GM12878 (cell line): ENCODE results near the gene CTBP1. TPM values are rescaled to one million over a fixed set of nuclear protein-coding genes. Genes with fewer than 3 reads are reported as not detected.

Experiments
- ATAC-seq: fragments of 200-7000 bp; cut with Tn5 transposase; 3 replicates; pipeline ENCODE4 v1.9.1; 2020; ENCODE audit warnings: mild to moderate bottlenecking, moderate library complexity
- BruUV-seq: library from RNA; stranded (reverse); fragments of 400-500 nt; replicated peaks from 2 replicates; lab custom pipeline; 2021; lab: Mats Ljungman, UMichigan
- CTCF ChIA-PET: fragments of 300-600 bp; sonication (Branson Sonifier 250); formaldehyde crosslinking; extraction: SDS; loops from one replicate; lab custom pipeline; 2021; ENCODE audit warnings: inconsistent platforms; lab: Yijun Ruan, JAX
- POLR2A ChIA-PET: fragments of 350-600 bp; formaldehyde crosslinking; extraction: SDS; loops from one replicate; lab custom pipeline; 2021; ENCODE audit warnings: inconsistent platforms; lab: Charles Lee
- RAD21 ChIA-PET: fragments of 300-600 bp; sonication (Branson Sonifier 250); formaldehyde crosslinking; loops from one replicate; lab custom pipeline; 2023; ENCODE audit warnings: antibody characterized with exemption; ENCODE audit not compliant: unreplicated experiment; lab: Charles Lee
- SMC1A ChIA-PET: fragments of 300-600 bp; sonication (Branson Sonifier 250); formaldehyde crosslinking; loops from one replicate; lab custom pipeline; 2023; ENCODE audit not compliant: unreplicated experiment, uncharacterized antibody; lab: Charles Lee
- DNase-seq: peaks from one replicate; pipeline ENCODE4 v3.0.0-alpha.2; 2011; ENCODE audit warnings: low read depth, low spot score
- FAIRE-seq: peaks from 3 replicates; lab custom pipeline; 2011; peaks lifted over from hg19 to GRCh38; lab: Jason Lieb, UNC
- H2AFZ ChIP-seq: 2 replicates; pipeline ENCODE4 v1.6.0; 2011; ENCODE audit warnings: low read depth, low read length, control low read depth; ENCODE audit not compliant: control insufficient read depth
- H3K27ac ChIP-seq: 2 replicates; pipeline ENCODE4 v1.5.1; 2011; ENCODE audit warnings: control low read depth; ENCODE audit not compliant: control insufficient read depth, insufficient read depth
- H3K27me3 ChIP-seq, 2 experiments: replicated peaks in 1 of 2; 2 replicates each; pipeline versions ENCODE4 v1.6.0 to v1.6.1; 2011; ENCODE audit warnings: low read length in 1 of 2; ENCODE audit not compliant: control insufficient read depth in 2 of 2, insufficient read depth in 2 of 2
- H3K36me3 ChIP-seq, 2 experiments: 2 replicates each; pipeline ENCODE4 v1.5.1; 2011; ENCODE audit warnings: low read length in 1 of 2; ENCODE audit not compliant: control insufficient read depth in 2 of 2, insufficient read depth in 2 of 2
- H3K4me1 ChIP-seq: 2 replicates; pipeline ENCODE4 v1.6.1; 2011; ENCODE audit warnings: mild to moderate bottlenecking, low read length, moderate library complexity, mixed read lengths; ENCODE audit not compliant: control insufficient read depth, insufficient read depth
- H3K4me2 ChIP-seq: 2 replicates; pipeline ENCODE4 v1.6.0; 2011; ENCODE audit warnings: control low read depth; ENCODE audit not compliant: control insufficient read depth, insufficient read depth
- H3K4me3 ChIP-seq: fragments of 200-600 bp; sonication (generic); 2 replicates; pipeline ENCODE4 v1.5.1; 2016
- H3K79me2 ChIP-seq: 2 replicates; pipeline ENCODE4 v1.6.0; 2011; ENCODE audit warnings: low read length; ENCODE audit not compliant: control insufficient read depth, insufficient read depth
- H3K9ac ChIP-seq: 2 replicates; pipeline ENCODE4 v1.8.0; 2011; ENCODE audit warnings: low read length, control low read depth, mixed read lengths; ENCODE audit not compliant: control insufficient read depth, insufficient read depth
- H3K9me3 ChIP-seq: replicated peaks from 3 replicates; pipeline ENCODE4 v1.5.1; 2011; ENCODE audit warnings: mild to moderate bottlenecking, low read length; ENCODE audit not compliant: control insufficient read depth, insufficient read depth
- H4K20me1 ChIP-seq: 2 replicates; pipeline ENCODE4 v1.6.0; 2011; ENCODE audit not compliant: control insufficient read depth, insufficient read depth
- CHD2 ChIP-seq: IDR thresholded peaks from 2 replicates; pipeline ENCODE4 v1.6.1; 2011; ENCODE audit warnings: low read depth, low read length, improper control_type of control experiment, borderline replicate concordance
- KLF5 ChIP-seq: fragments of 450-650 bp; IDR thresholded peaks from 2 replicates; pipeline ENCODE4 v1.6.1; 2014; ENCODE audit warnings: mild to moderate bottlenecking; ENCODE audit not compliant: partially characterized antibody
- MYB ChIP-seq: fragments of 150-350 bp; IDR thresholded peaks from 2 replicates; pipeline ENCODE4 v1.6.1; 2014; ENCODE audit warnings: mild to moderate bottlenecking, low read depth, low read length, borderline replicate concordance
- NR2F1 ChIP-seq: fragments of 450-650 bp; conservative IDR thresholded peaks from 2 replicates; pipeline ENCODE4 v1.6.1; 2017; ENCODE audit warnings: mild to moderate bottlenecking
- SMARCA5 ChIP-seq: fragments of 450-650 bp; IDR thresholded peaks from 2 replicates; pipeline ENCODE4 v1.6.1; 2017; ENCODE audit warnings: mild to moderate bottlenecking
- YY1 ChIP-seq: IDR thresholded peaks from 2 replicates; pipeline ENCODE4 v1.6.1; 2011; ENCODE audit warnings: low read depth, mild to moderate bottlenecking, low read length
- ZBTB33 ChIP-seq: fragments of 450-650 bp; IDR thresholded peaks from 2 replicates; pipeline ENCODE4 v1.6.1; 2017; ENCODE audit warnings: mild to moderate bottlenecking
- WGBS: methylation state at CpG from one replicate; pipeline ENCODE4 v1.1.6; 2016; ENCODE audit warnings: low lambda C conversion rate; ENCODE audit not compliant: insufficient replicate concordance, insufficient coverage; ENCODE audit errors: missing lambda C conversion rate; 5-methylcytosine and 5-hydroxymethylcytosine counted together
- in situ Hi-C: fragments of 300-500 bp; cut with MboI; formaldehyde crosslinking; loops from 9 replicates; pipeline ENCODE4 v1.14.3; 2018; ENCODE audit warnings: mixed read lengths
- intact Hi-C: fragments of 100-400 bp; cut with micrococcal nuclease; formaldehyde crosslinking; loops from one replicate; pipeline ENCODE4 v1.14.2; 2022; ENCODE audit not compliant: unreplicated experiment
- polyA plus RNA-seq, 11 experiments: library from polyadenylated mRNA; depleted of rRNA in 4 of 11; unstranded in 6 of 11; stranded (reverse) in 5 of 11; fragments of >200 nt; fragmentation: Nextera tagmentation in 4 of 11; fragmentation: Illumina TruSeq in 1 of 11; extraction: Ambion mirVana in 4 of 11; extraction: Trizol in 1 of 11; gene quantifications; 1 replicate in 1 of 11; 2 replicates in 10 of 11; pipeline versions ENCODE4 v1.2.1 to v1.2.3, GENCODE V29; 2011 to 2016; ENCODE audit warnings: inconsistent platforms in 2 of 11, missing spikeins in 2 of 11, low read depth in 1 of 11
- total RNA-seq, 4 experiments: library from RNA; depleted of rRNA in 3 of 4; stranded (reverse); fragments of >200 nt in 3 of 4; fragmentation: Illumina TruSeq in 1 of 4; extraction: Trizol in 1 of 4; gene quantifications; 2 replicates each; pipeline versions ENCODE4 v1.2.1 to v1.2.3, GENCODE V29; 2013 to 2021

CTBP1 gene
- total and polyA plus RNA-seq, 10 of the 15 experiments (the other 5 are each of a cell fraction or from before 2014, with no cell fraction given), result 7.4 to 182 (median 63.1) TPM

GRCh38 chr4:1264942-1265341 is 16.0 kb upstream of the CTBP1 start:
- H3K36me3 ChIP-seq, result no peaks in the 10 kb centered on the region
- RAD21 ChIA-PET, result interaction anchor here (1.0 to 1.4 kb wide), 2 partner anchors 134 to 522 kb away, joined by 3 read pairs; no protein-coding TSS in a partner anchor
- FAIRE-seq, result no peak
- H2AFZ ChIP-seq, result no peak overlapping the region
- H3K27ac ChIP-seq, result no peak overlapping the region
- H3K4me3 ChIP-seq, result no peak overlapping the region
- H3K4me2 ChIP-seq, result no peak overlapping the region
- TF ChIP-seq KLF5 (no peak), NR2F1 (no peak), ZBTB33 (no peak), MYB (no peak), SMARCA5 (no peak), YY1 (no peak), CHD2 (no peak)
- peaks cover 6% of the 10 kb centered on the region for H3K4me1 ChIP-seq
- no peaks in the 10 kb centered on the region for H3K27me3 ChIP-seq
- ATAC-seq, result no peak
- 96% methylated on average over 3 of the region's 3 CpGs for WGBS
- no peaks in the 10 kb centered on the region for H3K79me2 ChIP-seq
- H3K9ac ChIP-seq, result no peak overlapping the region
- in situ Hi-C loops, result loop anchor here (5.0 kb wide), 1 partner anchor 98 kb away; no protein-coding TSS in a partner anchor
- SMC1A ChIA-PET, result interaction anchor here (1.9 to 4.4 kb wide), 2 partner anchors 97 to 134 kb away, joined by 4 to 26 read pairs; no protein-coding TSS in a partner anchor
- intact Hi-C loops, result loop anchor here (5.0 kb wide), 2 partner anchors 63 to 82 kb away; partner anchors contain the start of gene UVSSA
- no TSS peak for BruUV-seq
- H3K9me3 ChIP-seq, result peaks cover 8% of the 10 kb centered on the region
- CTCF ChIA-PET, result interaction anchor here (0.7 to 2.6 kb wide), 3 partner anchors 61 to 134 kb away, joined by 3 to 13 read pairs (median 5); no protein-coding TSS in a partner anchor
- POLR2A ChIA-PET, result interaction anchor here (0.7 to 2.3 kb wide), 2 partner anchors 14 to 101 kb away, joined by 3 to 6 read pairs; no protein-coding TSS in a partner anchor
- H4K20me1 ChIP-seq, result no peaks in the 10 kb centered on the region
- DNase-seq, result no peak
